Measurements from ENCODE around the gene DENND4A. TPM values are rescaled to one million over a fixed set of nuclear protein-coding genes. Genes with fewer than 3 reads are reported as not detected.

The DENND4A gene
- total and polyA plus RNA-seq, 2 experiments from 2014 or later: 5.6 to 10.9 TPM

DNA sequence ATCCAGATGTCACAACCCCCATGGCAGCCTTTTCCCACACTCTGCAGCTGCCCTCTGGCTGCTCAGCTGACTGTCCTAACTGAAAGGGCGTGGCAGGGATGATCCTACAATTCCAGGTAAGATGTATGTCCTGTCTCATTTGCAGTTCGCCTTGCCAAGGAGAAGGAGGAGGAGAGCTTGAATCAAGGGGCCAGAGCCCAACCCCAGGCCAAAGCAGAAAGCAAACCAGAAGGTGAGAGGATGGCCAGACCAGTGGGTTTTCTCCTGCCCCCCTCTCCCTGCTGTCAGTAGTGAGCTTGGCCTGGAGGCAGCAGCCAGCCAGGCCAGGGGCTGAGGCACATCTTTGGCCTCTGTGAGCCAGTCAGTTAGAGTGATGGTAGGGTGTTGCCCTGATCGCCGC is 147.8 kb downstream of the DENND4A start:
- H3K9me3 ChIP-seq (ENCODE audit: low read depth): no peaks in the 10 kb centered on the region
- DNase-seq: no peak
- WGBS, 2 experiments (ENCODE audit: low coverage in 1 of 2, low lambda C conversion rate in 2 of 2, missing lambda C conversion rate in 2 of 2): 96 to 98% methylated on average over 3 to 4 of the region's 4 CpGs
- no peaks in the 10 kb centered on the region for H3K27me3 ChIP-seq (replicated peaks; ENCODE audit: insufficient read depth)
- H3F3A ChIP-seq (ENCODE audit: insufficient read depth): no peaks in the 10 kb centered on the region
- no peak overlapping the region for H2AFZ ChIP-seq
- no peak overlapping the region for H3K9ac ChIP-seq
- peaks cover 5% of the 10 kb centered on the region for H3K4me1 ChIP-seq (ENCODE audit: insufficient read depth)
- no peak overlapping the region for H3K27ac ChIP-seq
- no peaks in the 10 kb centered on the region for H3K36me3 ChIP-seq (ENCODE audit: low read depth)
- no peaks in the 10 kb centered on the region for H3K79me2 ChIP-seq (ENCODE audit: insufficient read depth)
- H3K4me2 ChIP-seq (ENCODE audit: unreplicated experiment): no peak overlapping the region
- TF ChIP-seq EZH2 (IDR thresholded peaks at IDR 0.05; ENCODE audit: insufficient read depth, poor library complexity, severe bottlenecking): no peak
- no peak for TF ChIP-seq EZH2phosphoT487 (IDR thresholded peaks at IDR 0.05; ENCODE audit: insufficient read depth, low read depth)
- in situ Hi-C loops (cut with MboI): no loop called here
- no peak overlapping the region for H3K4me3 ChIP-seq
- no peaks in the 10 kb centered on the region for H3K9me2 ChIP-seq (ENCODE audit: insufficient read depth)
- H4K20me1 ChIP-seq (ENCODE audit: insufficient read depth): no peaks in the 10 kb centered on the region

GRCh38 chr15:65642594-65642993 is 149.5 kb downstream of the DENND4A start:
- H3K79me2 ChIP-seq (ENCODE audit: insufficient read depth): no peaks in the 10 kb centered on the region
- H3K27me3 ChIP-seq (replicated peaks; ENCODE audit: insufficient read depth): no peaks in the 10 kb centered on the region
- H3F3A ChIP-seq (ENCODE audit: insufficient read depth): no peaks in the 10 kb centered on the region
- H3K4me2 ChIP-seq (ENCODE audit: unreplicated experiment): no peak overlapping the region
- no peaks in the 10 kb centered on the region for H3K9me2 ChIP-seq (ENCODE audit: insufficient read depth)
- no peaks in the 10 kb centered on the region for H4K20me1 ChIP-seq (ENCODE audit: insufficient read depth)
- H3K36me3 ChIP-seq (ENCODE audit: low read depth): no peaks in the 10 kb centered on the region
- H3K27ac ChIP-seq: no peak overlapping the region
- no peak overlapping the region for H3K4me3 ChIP-seq
- no peaks in the 10 kb centered on the region for H3K9me3 ChIP-seq (ENCODE audit: low read depth)
- DNase-seq: no peak
- H3K9ac ChIP-seq: no peak overlapping the region
- TF ChIP-seq EZH2 (IDR thresholded peaks at IDR 0.05; ENCODE audit: insufficient read depth, poor library complexity, severe bottlenecking): no peak
- no peak for TF ChIP-seq EZH2phosphoT487 (IDR thresholded peaks at IDR 0.05; ENCODE audit: insufficient read depth, low read depth)
- no peak overlapping the region for H2AFZ ChIP-seq
- 26 to 29% methylated on average over 6 of the region's 6 CpGs for WGBS, 2 experiments (ENCODE audit: low coverage in 1 of 2, low lambda C conversion rate in 2 of 2, missing lambda C conversion rate in 2 of 2)
- in situ Hi-C loops (cut with MboI): no loop called here
- H3K4me1 ChIP-seq (ENCODE audit: insufficient read depth): peaks cover 8% of the 10 kb centered on the region

- Histone ChIP-seq H3K4me2 (ENCODE audit: unreplicated experiment) (no peak overlapping the region), H3K9ac (no peak overlapping the region), H3K36me3 (ENCODE audit: low read depth) (no peaks in the 10 kb centered on the region), H3K27ac (no peak overlapping the region), H3K4me3 (no peak overlapping the region), H3F3A (ENCODE audit: insufficient read depth) (no peaks in the 10 kb centered on the region), H3K27me3 (replicated peaks; ENCODE audit: insufficient read depth) (no peaks in the 10 kb centered on the region), H3K79me2 (ENCODE audit: insufficient read depth) (no peaks in the 10 kb centered on the region), H3K4me1 (ENCODE audit: insufficient read depth) (peaks cover 8% of the 10 kb centered on the region), H2AFZ (no peak overlapping the region), H3K9me3 (ENCODE audit: low read depth) (no peaks in the 10 kb centered on the region), H3K9me2 (ENCODE audit: insufficient read depth) (no peaks in the 10 kb centered on the region), H4K20me1 (ENCODE audit: insufficient read depth) (no peaks in the 10 kb centered on the region)
- 41 to 43% methylated on average over 6 of the region's 6 CpGs for WGBS, 2 experiments (ENCODE audit: low coverage in 1 of 2, low lambda C conversion rate in 2 of 2, missing lambda C conversion rate in 2 of 2)
- TF ChIP-seq EZH2phosphoT487 (IDR thresholded peaks at IDR 0.05; ENCODE audit: insufficient read depth, low read depth) (no peak), EZH2 (IDR thresholded peaks at IDR 0.05; ENCODE audit: insufficient read depth, poor library complexity, severe bottlenecking) (no peak)
- in situ Hi-C loops (cut with MboI): no loop called here
- DNase-seq: no peak
These were observed 150.2 kb downstream of the DENND4A start for GRCh38 chr15:65641768-65642475.

DNA sequence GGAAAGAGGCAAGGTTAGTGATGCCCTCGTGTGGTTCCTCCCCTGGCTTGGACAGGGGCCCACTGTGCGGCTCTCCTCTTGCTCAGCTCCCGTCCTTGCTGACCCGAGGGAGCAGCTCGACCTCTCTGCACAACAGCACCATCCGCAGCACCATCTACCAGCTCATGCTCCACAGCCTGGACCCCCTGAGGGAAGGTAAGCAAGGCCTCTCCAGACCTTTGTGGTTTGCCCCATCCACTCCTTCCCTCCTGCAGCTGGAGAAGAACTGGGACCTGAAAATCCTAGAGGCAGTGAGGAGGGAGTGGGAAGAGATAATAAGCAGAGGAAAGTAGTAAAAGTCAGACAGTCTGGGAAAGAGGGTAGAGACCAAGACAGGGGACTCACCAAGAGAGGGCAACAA is 152.6 kb downstream of the DENND4A start:
- no peak overlapping the region for H2AFZ ChIP-seq
- H3K79me2 ChIP-seq (ENCODE audit: insufficient read depth): no peaks in the 10 kb centered on the region
- in situ Hi-C loops (cut with MboI): loop anchor here (10.0 kb wide), 1 partner anchor 215 kb away; no protein-coding TSS in a partner anchor
- H4K20me1 ChIP-seq (ENCODE audit: insufficient read depth): no peaks in the 10 kb centered on the region
- no peak overlapping the region for H3K27ac ChIP-seq
- no peak overlapping the region for H3K4me2 ChIP-seq (ENCODE audit: unreplicated experiment)
- no peak for DNase-seq
- H3K9ac ChIP-seq: no peak overlapping the region
- H3K36me3 ChIP-seq (ENCODE audit: low read depth): no peaks in the 10 kb centered on the region
- no peaks in the 10 kb centered on the region for H3K9me3 ChIP-seq (ENCODE audit: low read depth)
- 49 to 62% methylated on average over 6 of the region's 6 CpGs for WGBS, 2 experiments (ENCODE audit: low coverage in 1 of 2, low lambda C conversion rate in 2 of 2, missing lambda C conversion rate in 2 of 2)
- H3K4me3 ChIP-seq: no peak overlapping the region
- H3K9me2 ChIP-seq (ENCODE audit: insufficient read depth): no peaks in the 10 kb centered on the region
- TF ChIP-seq EZH2phosphoT487 (IDR thresholded peaks at IDR 0.05; ENCODE audit: insufficient read depth, low read depth) (no peak), EZH2 (IDR thresholded peaks at IDR 0.05; ENCODE audit: insufficient read depth, poor library complexity, severe bottlenecking) (no peak)
- no peaks in the 10 kb centered on the region for H3F3A ChIP-seq (ENCODE audit: insufficient read depth)
- H3K4me1 ChIP-seq (ENCODE audit: insufficient read depth): peaks cover 9% of the 10 kb centered on the region
- H3K27me3 ChIP-seq (replicated peaks; ENCODE audit: insufficient read depth): no peaks in the 10 kb centered on the region

Data from GM23248 (cell line).